PC-3 (cell line): ENCODE measurements around the gene FCF1.

ENCODE experiments used
- CTCF ChIP-seq: fragments of 300-600 bp; sonication (generic); conservative IDR thresholded peaks from 2 replicates; pipeline ENCODE4 v1.5.1; 2017; ENCODE audit warnings: antibody characterized with exemption, low read depth, mild to moderate bottlenecking, low read length
- EZH2phosphoT487 ChIP-seq: fragments of 300-600 bp; sonication (generic); IDR thresholded peaks from 2 replicates; pipeline ENCODE4 v1.6.1; 2018; ENCODE audit warnings: mild to moderate bottlenecking, antibody characterized with exemption, low read length, borderline replicate concordance

DNA sequence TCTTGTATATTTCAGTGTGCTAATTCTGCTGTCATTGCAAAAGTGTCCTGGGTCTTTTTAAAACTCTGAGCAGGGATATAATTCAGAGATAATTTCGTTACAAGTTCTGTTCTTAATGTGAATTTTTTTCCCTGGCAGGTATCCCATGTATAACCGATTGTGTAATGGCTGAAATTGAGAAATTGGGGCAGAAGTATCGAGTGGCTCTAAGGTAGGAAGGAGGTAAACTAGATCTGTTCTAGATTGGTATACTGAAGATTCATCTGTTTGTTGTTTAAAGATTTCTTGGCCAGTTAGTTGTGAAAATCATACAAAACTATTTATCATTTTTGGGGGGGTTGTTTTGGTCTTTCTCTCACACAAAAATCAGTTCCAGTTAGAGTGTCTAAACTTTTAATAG lies 10.2 kb downstream of the FCF1 start:
- TF ChIP-seq EZH2phosphoT487 (no peak), CTCF (no peak)
